ENCODE results near the gene APBB1. TPM values are rescaled to one million over a fixed set of nuclear protein-coding genes. Genes with fewer than 3 reads are reported as not detected.

The APBB1 gene
- total RNA-seq = 20.6 and 22.1 TPM in 2 replicates

DNA sequence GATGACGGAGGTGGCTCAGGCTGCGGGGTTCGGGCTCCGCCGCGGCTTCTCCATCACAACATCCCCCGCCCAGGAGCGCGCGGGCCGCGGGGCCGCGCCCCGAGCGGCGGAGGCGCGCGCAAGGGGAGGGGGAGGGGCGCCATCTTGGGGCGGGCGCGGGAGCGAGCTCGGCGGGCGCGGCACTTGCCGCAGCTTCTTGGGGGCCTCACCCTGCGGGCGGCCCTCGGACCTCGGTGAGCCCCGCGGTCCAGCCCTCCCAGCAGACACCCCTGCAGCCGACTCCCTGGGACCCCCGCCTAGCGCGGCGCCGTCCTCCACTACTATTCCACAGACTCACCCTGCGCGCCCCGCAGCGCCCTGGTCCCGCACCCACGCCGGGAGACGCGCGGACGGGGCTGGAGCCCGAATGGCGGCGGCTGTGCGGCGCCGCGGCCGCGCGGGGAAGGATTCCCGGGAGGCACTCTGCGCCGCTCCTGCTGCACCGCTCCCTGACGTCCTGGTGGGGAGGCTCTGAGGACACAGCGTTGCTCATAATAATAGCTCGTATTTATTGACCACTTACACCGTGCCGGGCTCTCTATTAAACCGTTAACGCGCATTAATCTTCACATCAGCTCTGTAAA lies at the start of gene APBB1:
TSS of gene APBB1 (minus strand) at position 86 of the 623 bp plus-strand sequence. CDS start 7,747 bp downstream, outside the sequence.
- Mint-ChIP-seq H3K4me3 (peak within 1 kb of the TSS; percentile 80), H3K4me1 (peaks cover 4% of the 10 kb centered on the region), H3K9me3 (no peaks in the 10 kb centered on the region), H3K36me3 (ENCODE audit: low read depth) (no peaks in the 10 kb centered on the region), H3K27me3 (peaks cover 27% of the 10 kb centered on the region), H3K27ac (peak within 1 kb of the TSS; percentile 71)
- POLR2A ChIA-PET = interaction anchor here (0.6 to 3.2 kb wide), 13 partner anchors 9 to 264 kb away, joined by 3 to 29 read pairs (median 4); partner anchors contain the start of genes ARFIP2, MRPL17, SMPD1 and TAF10
- CTCF ChIA-PET = interaction anchor here (0.6 to 3.6 kb wide), 5 partner anchors 11 to 40 kb away, joined by 3 to 22 read pairs (median 5); no protein-coding TSS in a partner anchor
- DNase-seq (peak; percentile 76), ATAC-seq (ENCODE audit: low read depth) (peak; percentile 80)
- TF ChIP-seq, protein P1, sequence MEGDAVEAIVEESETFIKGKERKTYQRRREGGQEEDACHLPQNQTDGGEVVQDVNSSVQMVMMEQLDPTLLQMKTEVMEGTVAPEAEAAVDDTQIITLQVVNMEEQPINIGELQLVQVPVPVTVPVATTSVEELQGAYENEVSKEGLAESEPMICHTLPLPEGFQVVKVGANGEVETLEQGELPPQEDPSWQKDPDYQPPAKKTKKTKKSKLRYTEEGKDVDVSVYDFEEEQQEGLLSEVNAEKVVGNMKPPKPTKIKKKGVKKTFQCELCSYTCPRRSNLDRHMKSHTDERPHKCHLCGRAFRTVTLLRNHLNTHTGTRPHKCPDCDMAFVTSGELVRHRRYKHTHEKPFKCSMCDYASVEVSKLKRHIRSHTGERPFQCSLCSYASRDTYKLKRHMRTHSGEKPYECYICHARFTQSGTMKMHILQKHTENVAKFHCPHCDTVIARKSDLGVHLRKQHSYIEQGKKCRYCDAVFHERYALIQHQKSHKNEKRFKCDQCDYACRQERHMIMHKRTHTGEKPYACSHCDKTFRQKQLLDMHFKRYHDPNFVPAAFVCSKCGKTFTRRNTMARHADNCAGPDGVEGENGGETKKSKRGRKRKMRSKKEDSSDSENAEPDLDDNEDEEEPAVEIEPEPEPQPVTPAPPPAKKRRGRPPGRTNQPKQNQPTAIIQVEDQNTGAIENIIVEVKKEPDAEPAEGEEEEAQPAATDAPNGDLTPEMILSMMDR (IDR thresholded peaks at IDR 0.05) = no peak
- intact Hi-C loops (cut with micrococcal nuclease) = loop anchor here (1.0 to 2.0 kb wide), 3 partner anchors 16 to 62 kb away; partner anchors contain the start of genes ARFIP2, SMPD1 and TIMM10B

DNA sequence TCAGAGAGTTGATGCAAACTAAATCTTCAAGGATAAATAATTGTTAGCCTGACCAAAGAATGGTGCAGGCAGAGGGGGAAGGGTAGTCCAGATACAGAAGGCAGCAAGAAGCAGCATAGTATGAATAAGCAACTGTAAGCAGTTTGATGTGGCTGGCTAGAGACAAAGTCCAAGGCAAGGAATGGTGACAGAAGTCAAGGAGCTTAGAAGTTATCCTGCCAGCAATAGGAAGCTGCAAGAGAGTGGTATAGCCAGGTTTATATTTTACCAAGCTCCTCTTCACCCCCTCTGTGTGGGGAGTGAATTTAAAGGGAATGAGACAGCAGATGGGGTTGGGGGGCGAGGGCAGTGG lies 40.2 kb upstream of the APBB1 start:
- CTCF ChIA-PET = interaction anchor here (2.3 kb wide), 1 partner anchor 15 kb away, joined by 8 read pairs; no protein-coding TSS in a partner anchor
- Mint-ChIP-seq H3K36me3 (ENCODE audit: low read depth) (peaks cover 41% of the 10 kb centered on the region), H3K27me3 (no peaks in the 10 kb centered on the region), H3K27ac (no peak overlapping the region), H3K9me3 (no peaks in the 10 kb centered on the region), H3K4me3 (no peak overlapping the region), H3K4me1 (no peaks in the 10 kb centered on the region)
- ATAC-seq (ENCODE audit: low read depth) (no peak), DNase-seq (no peak)
- TF ChIP-seq, protein P1 (IDR thresholded peaks at IDR 0.05) = no peak
- POLR2A ChIA-PET = no interaction called here
- intact Hi-C loops (cut with micrococcal nuclease) = no loop called here

DNA sequence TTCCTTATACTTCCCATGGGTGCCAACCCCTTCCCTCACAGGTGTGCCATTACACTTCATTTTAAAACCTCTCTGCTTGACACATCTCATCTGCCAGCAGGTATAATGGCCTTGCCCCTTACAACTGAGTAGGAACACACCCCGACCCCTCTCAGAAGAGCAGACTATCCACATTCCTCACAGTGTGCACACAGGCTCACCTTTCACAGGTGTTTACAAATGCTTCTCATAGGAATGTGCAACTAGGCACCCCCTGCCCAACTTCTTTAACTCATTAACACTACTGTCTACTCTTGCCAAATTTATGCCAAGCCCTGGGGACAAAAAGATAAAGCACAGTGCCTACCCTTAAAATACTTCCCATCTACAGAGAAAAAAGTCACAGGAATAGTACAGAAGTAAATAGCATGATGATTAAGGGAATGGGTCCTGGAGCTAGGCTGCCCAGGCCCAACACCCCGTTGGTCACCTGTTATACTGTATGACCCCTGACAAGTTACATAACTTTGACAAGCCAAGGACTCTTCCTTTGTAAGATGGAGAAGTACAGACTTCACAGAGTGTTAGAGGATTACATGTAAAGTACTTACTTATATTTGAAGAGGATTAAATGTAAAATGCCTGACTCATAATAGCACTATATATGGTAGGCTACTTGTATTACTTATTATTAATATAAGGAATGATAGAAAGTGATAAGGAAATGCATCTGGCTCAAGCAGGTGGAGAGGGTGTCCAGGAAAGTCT lies 39.6 kb upstream of the APBB1 start:
- Mint-ChIP-seq H3K36me3 (ENCODE audit: low read depth) (peaks cover 36% of the 10 kb centered on the region), H3K27ac (no peak overlapping the region), H3K27me3 (no peaks in the 10 kb centered on the region), H3K9me3 (no peaks in the 10 kb centered on the region), H3K4me3 (no peak overlapping the region), H3K4me1 (no peaks in the 10 kb centered on the region)
- DNase-seq (no peak), ATAC-seq (ENCODE audit: low read depth) (no peak)
- intact Hi-C loops (cut with micrococcal nuclease) = no loop called here
- POLR2A ChIA-PET = no interaction called here
- TF ChIP-seq, protein P1 (IDR thresholded peaks at IDR 0.05) = no peak
- CTCF ChIA-PET = interaction anchor here (2.3 kb wide), 1 partner anchor 15 kb away, joined by 8 read pairs; no protein-coding TSS in a partner anchor

DNA sequence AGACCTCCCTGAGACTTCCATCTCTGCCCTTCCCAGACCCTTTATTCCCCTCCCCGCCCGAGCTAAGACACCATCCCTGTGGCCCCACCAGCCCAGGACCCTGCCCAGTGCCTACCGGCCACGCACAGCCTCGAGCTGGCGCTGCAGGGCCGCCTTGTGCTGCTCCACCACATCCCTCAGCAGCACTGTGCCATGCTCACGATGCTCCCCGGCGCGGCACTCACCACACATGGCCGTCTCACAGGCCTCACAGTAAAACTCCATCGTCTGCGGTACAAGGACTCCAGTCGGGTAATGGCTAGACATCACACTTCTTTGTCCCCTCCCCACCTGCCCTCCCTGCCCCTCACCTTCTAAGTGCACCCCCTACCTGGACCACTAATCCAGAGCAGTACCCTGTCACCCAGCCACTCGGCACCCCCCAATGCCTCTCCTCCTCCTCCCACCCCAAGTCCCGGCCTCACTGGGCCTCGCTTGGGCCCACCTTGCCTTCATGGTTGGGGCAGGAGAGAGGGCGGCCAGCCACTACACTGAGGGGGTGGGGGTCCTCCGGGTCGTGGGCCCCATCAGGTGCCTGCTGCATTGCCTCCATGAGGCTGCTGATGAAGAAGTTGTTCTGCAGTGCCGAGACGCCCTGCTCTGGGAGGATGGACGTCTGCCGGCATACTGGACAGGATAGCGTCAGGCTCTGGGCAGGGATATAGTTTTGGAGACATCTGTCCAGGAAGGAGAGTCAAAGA lies 38.9 kb upstream of the APBB1 start:
- CTCF ChIA-PET = no interaction called here
- TF ChIP-seq, protein P1 (IDR thresholded peaks at IDR 0.05) = no peak
- DNase-seq (no peak), ATAC-seq (ENCODE audit: low read depth) (no peak)
- Mint-ChIP-seq H3K9me3 (no peaks in the 10 kb centered on the region), H3K27me3 (no peaks in the 10 kb centered on the region), H3K4me1 (no peaks in the 10 kb centered on the region), H3K4me3 (no peak overlapping the region), H3K27ac (no peak overlapping the region), H3K36me3 (ENCODE audit: low read depth) (peaks cover 33% of the 10 kb centered on the region)
- POLR2A ChIA-PET = no interaction called here
- intact Hi-C loops (cut with micrococcal nuclease) = no loop called here

Data from activated B cell treated with CpG ODN at 0.5 μM for 24 hours (primary cell).